Vagina (tissue), 2 donors: ENCODE measurements around the gene CCDC71L. TPM values are rescaled to one million over a fixed set of nuclear protein-coding genes. Genes with fewer than 3 reads are reported as not detected.

Experiments
- DNase-seq, 2 donors: peaks; one replicate each; pipeline ENCODE4 v3.0.0-alpha.2; 2017; ENCODE audit errors: extremely low spot score in 2 of 2
- H3K27ac ChIP-seq: fragments of 200-600 bp; sonication (generic); one replicate; pipeline ENCODE4 v1.5.1; 2019
- H3K27me3 ChIP-seq: fragments of 200-600 bp; sonication (generic); one replicate; pipeline ENCODE4 v1.5.1; 2019
- H3K36me3 ChIP-seq, 2 donors: fragments of 200-600 bp; sonication (generic); one replicate each; pipeline ENCODE4 v1.5.1; 2017 to 2019
- H3K4me1 ChIP-seq: fragments of 200-600 bp; sonication (generic); one replicate; pipeline ENCODE4 v1.5.1; 2019
- H3K4me3 ChIP-seq, 2 donors: fragments of 200-600 bp; sonication (generic); 1 replicate in 1 of 2; 2 replicates in 1 of 2; pipeline ENCODE4 v1.5.1; 2016 to 2019
- H3K9me3 ChIP-seq: fragments of 200-600 bp; sonication (generic); one replicate; pipeline ENCODE4 v1.5.1; 2019
- POLR2A ChIP-seq, 2 donors: fragments of 450-650 bp; IDR thresholded peaks; one replicate each; pipeline ENCODE4 v1.6.1; 2017; ENCODE audit warnings: antibody characterized with exemption in 2 of 2, mild to moderate bottlenecking in 2 of 2, moderate library complexity in 2 of 2
- POLR2AphosphoS5 ChIP-seq, 2 donors: sonication (generic); formaldehyde crosslinking; IDR thresholded peaks; one replicate each; pipeline ENCODE4 v1.9.0; 2017; ENCODE audit warnings: antibody characterized with exemption in 2 of 2, mild to moderate bottlenecking in 2 of 2, low read depth in 1 of 2; ENCODE audit not compliant: insufficient read depth in 1 of 2
- intact Hi-C: fragments of 100-400 bp; cut with DNase I; formaldehyde crosslinking; loops from one replicate; pipeline ENCODE4 v1.15.1; 2023
- total RNA-seq: library from RNA; depleted of rRNA; stranded (reverse); fragments of >200 nt; gene quantifications from one replicate; pipeline ENCODE4 v1.2.3, GENCODE V29; 2016
- TF ChIP-seq, protein P1 (sequence below), 3 experiments: fragments of 450-650 bp in 2 of 3; fragments of 200-600 bp in 1 of 3; sonication (generic) in 1 of 3; IDR thresholded peaks; one replicate each; pipeline ENCODE4 v1.5.1; 2017 to 2019; ENCODE audit warnings: antibody characterized with exemption in 3 of 3, mild to moderate bottlenecking in 2 of 3, moderate library complexity in 2 of 3

The CCDC71L gene
- total RNA-seq, 1 donor from 2014 or later, result 52.5 TPM

DNA sequence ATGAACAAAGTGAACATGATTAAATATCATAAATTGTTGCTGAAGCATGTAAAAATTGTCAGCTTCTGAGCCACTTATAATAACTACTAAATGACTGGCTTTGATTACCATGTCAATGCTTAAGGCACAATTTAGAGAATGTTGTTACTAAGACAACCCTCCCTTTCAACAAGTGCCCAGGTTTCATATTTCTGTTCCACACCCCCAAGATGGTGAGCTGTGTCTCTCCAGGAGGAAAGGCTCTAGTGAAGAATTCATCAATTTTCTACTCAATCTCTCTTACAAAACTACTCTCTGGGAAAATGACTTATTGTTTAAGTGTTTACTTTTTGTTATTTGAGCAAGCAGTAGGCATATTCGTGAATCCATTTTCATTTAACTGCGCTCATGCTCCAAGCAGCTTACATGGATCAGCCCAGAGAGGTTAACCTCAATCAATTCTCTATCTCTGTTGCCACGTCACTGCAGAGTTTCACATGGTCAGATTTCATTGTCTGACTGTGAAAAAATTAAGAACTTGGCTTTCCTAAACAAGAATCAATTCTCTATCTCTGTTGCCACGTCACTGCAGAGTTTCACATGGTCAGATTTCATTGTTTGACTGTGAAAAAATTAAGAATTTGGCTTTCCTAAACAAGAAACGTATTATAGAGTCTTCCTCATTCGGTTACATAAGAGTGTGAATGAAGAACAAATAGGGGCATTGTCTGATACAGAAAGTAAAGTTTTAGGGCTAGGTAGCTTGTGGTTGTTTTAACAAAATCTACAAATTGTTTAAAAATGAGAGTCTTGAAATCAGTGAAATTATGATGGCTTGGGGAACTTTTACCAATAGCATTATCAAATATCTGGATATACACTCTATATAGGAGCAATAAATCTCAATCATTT, 49.7 kb downstream of the CCDC71L start:
- peaks cover 10% of the 10 kb centered on the region for H3K4me1 ChIP-seq
- H3K4me3 ChIP-seq, result no peak overlapping the region
- no peaks in the 10 kb centered on the region for H3K9me3 ChIP-seq
- H3K27me3 ChIP-seq, result no peaks in the 10 kb centered on the region
- no peaks in the 10 kb centered on the region for H3K36me3 ChIP-seq
- H3K27ac ChIP-seq, result no peak overlapping the region
- intact Hi-C loops, result no loop called here
- DNase-seq, result no peak
- no peak for TF ChIP-seq POLR2A (IDR thresholded peaks at IDR 0.05)
- TF ChIP-seq, protein P1, sequence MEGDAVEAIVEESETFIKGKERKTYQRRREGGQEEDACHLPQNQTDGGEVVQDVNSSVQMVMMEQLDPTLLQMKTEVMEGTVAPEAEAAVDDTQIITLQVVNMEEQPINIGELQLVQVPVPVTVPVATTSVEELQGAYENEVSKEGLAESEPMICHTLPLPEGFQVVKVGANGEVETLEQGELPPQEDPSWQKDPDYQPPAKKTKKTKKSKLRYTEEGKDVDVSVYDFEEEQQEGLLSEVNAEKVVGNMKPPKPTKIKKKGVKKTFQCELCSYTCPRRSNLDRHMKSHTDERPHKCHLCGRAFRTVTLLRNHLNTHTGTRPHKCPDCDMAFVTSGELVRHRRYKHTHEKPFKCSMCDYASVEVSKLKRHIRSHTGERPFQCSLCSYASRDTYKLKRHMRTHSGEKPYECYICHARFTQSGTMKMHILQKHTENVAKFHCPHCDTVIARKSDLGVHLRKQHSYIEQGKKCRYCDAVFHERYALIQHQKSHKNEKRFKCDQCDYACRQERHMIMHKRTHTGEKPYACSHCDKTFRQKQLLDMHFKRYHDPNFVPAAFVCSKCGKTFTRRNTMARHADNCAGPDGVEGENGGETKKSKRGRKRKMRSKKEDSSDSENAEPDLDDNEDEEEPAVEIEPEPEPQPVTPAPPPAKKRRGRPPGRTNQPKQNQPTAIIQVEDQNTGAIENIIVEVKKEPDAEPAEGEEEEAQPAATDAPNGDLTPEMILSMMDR (IDR thresholded peaks at IDR 0.05), result no peak
- TF ChIP-seq POLR2AphosphoS5 (IDR thresholded peaks at IDR 0.05; ENCODE audit: insufficient read depth in 1 of 2, low read depth in 1 of 2), result no peak

DNA sequence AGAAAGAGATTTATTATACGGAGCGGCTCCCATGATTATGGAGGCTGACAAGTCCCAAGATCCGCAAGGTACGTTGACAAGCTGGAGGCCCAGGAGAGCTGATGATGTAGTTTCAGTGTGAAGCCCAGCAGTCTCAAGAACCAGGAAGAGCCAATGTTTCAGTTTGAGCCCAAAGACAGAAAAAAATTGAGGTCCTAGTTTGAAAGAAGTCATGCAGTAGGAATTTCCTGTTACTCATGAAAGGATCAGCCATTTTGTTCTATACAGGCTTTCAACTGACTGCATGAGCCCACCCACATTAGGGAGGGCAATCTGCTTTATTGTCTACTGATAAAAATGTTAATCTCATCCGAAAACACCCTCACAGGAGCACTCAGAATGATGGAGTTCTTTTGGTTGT, 51.5 kb downstream of the CCDC71L start:
- no peak overlapping the region for H3K27ac ChIP-seq
- no peak for DNase-seq
- no peaks in the 10 kb centered on the region for H3K36me3 ChIP-seq
- no peaks in the 10 kb centered on the region for H3K9me3 ChIP-seq
- H3K4me3 ChIP-seq, result no peak overlapping the region
- peaks cover 2% of the 10 kb centered on the region for H3K4me1 ChIP-seq
- intact Hi-C loops, result no loop called here
- TF ChIP-seq, protein P1 (IDR thresholded peaks at IDR 0.05), result no peak
- TF ChIP-seq POLR2AphosphoS5 (IDR thresholded peaks at IDR 0.05; ENCODE audit: insufficient read depth in 1 of 2, low read depth in 1 of 2), result no peak
- no peak for TF ChIP-seq POLR2A (IDR thresholded peaks at IDR 0.05)
- H3K27me3 ChIP-seq, result no peaks in the 10 kb centered on the region

GRCh38 chr7:106608661-106609060, 52.3 kb downstream of the CCDC71L start:
- TF ChIP-seq POLR2A (IDR thresholded peaks at IDR 0.05) (no peak), POLR2AphosphoS5 (IDR thresholded peaks at IDR 0.05; ENCODE audit: insufficient read depth in 1 of 2, low read depth in 1 of 2) (no peak)
- TF ChIP-seq, protein P1 (IDR thresholded peaks at IDR 0.05), result no peak

More at GRCh38 chr7:106608661-106609060, 52.3 kb downstream of the CCDC71L start:
- intact Hi-C loops, result no loop called here
- Histone ChIP-seq H3K4me3 (no peak overlapping the region), H3K27ac (no peak overlapping the region), H3K4me1 (no peaks in the 10 kb centered on the region), H3K27me3 (no peaks in the 10 kb centered on the region), H3K9me3 (no peaks in the 10 kb centered on the region), H3K36me3 (no peaks in the 10 kb centered on the region)
- DNase-seq, result no peak

Other genes with a start within 250 kb of the CCDC71L start
- gene PIK3CG, start 204.1 kb upstream of the CCDC71L start, total RNA-seq, result 4.4 TPM